Stimulated activated CD8-positive, alpha-beta memory T cell treated with anti-CD3 and anti-CD28 coated beads, Interleukin-4, amount 100 ng/mL, for 1 hour (primary cell): ENCODE measurements around the gene FRMD4B.

Experiments
- DNase-seq, 2 donors: peaks; one replicate each; pipeline ENCODE4 v3.0.0-alpha.2; 2020; ENCODE audit warnings: low read depth in 2 of 2, low spot score in 1 of 2

FRMD4B gene

GRCh38 chr3:69178838-69179739 is 206.8 kb downstream of the FRMD4B start:
- no peak for DNase-seq

DNA sequence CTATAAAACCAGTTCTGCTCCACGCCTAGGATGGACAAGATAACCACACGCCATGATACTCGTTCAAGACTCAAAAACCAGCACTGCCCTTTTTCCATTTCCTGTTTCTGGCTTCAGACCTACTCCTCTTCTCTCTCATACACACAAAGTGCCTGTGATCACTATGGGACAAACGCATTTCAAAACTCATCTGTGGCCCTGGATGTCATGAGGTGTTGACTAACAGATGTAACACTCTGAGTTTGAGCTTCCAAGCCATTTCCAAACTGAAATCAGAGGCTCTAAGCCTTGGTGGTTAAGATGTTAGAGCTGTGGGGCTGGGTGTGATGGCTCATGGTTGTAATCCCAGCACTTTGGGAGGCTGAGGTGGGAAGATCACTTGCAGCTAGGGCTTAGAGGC is 207.8 kb downstream of the FRMD4B start:
- DNase-seq, result no peak

DNA sequence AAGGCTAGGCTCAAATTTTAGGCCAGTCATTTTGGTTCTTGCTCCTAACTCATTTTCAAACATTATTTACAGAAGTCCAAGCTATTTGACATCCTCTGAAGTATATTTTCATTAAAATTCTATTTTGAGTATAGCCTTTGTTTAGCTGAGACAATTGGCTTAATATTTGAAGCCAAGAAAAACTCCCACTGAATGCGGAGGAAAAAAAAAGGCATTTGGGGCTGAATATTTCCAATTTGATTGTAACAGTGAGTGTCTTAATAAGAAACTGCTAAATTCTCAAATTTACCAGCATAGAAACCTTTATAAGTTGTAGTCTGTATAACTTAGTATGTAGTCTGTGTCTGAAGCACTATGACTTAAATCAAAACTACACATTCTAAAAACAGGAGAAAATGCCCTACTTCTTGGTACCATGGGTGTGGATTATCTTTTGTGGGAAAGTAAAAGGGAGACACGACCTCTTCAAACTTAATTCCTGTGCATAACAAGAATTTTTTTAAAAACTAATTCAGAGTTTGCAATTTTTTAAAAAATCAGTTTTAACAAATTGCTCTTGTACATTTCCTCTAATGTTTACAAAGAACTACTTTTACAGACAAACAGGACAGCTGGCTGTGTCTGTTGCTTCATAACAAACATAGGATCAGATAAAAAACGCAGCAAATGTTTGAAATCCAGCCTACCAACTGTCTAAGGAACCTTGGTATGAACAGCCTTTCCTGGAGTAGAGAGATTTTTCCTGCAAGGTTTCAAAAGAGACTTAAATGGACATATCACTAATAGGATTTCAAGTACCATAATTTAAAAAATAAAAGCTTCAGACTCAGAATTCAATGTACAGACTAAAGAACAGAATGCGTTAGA is 210.8 kb downstream of the FRMD4B start:
- DNase-seq, result no peak

DNA sequence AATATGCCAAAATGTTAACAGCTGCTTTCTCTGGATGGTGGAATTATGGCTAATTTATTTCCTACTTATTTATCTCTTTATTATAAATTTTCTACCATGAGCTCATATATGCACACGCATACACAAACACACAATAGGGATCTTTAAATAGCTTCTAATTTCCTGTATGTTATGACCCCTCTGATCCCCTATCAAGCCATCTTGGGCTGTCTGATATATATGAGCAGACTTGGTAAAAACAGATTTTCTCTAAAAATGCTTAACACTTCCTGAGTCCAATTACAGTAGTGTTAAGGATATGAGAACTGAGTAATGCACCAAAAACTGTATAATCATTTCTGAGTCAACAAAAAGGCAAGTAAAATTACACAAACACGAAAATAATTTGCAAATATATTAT is 211.4 kb downstream of the FRMD4B start:
- DNase-seq, result no peak

- DNase-seq, result no peak
Observed at GRCh38 chr3:69172058-69172457, 213.8 kb downstream of the FRMD4B start.

GRCh38 chr3:69166446-69166845 is 219.4 kb downstream of the FRMD4B start:
- DNase-seq, result no peak

DNA sequence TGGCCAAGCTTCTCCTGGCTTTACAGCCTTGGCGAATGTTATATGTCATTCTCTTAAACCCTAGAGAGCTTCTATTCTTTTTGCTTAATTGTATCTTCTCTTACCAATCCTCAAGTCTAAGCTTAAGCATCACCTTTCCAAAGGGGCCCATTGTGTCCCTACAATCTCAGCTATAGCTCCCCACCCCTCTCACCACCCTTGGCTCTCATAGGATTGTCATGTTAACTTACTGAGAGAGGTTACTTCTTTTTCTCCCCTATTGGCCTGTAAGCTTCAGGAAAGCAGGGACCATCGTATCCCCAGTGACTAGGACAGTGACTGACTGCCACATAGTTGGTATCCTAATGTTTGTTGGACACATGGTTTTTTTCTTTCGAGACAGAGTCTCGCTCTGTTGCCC is 220.1 kb downstream of the FRMD4B start:
- DNase-seq, result no peak

DNA sequence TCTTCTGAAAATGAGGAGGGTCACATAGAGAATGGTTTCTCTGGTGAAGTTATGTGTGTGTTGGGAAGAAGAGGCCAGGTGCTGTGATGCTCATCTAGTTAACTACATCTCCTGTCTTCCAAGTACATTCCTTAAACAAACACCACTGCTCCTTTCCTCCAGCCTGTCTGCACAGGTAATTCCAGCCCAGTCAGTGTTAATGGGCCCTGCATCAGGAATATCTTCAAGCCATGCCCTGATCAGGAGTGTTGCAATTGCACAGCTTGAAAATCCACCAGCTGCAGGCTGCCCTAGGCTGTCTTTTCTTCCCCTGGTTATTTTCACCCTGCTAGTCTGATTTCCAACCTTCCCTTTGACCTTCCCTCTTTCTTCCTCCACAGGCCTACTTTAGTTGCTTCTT is 221.6 kb downstream of the FRMD4B start:
- no peak for DNase-seq

DNA sequence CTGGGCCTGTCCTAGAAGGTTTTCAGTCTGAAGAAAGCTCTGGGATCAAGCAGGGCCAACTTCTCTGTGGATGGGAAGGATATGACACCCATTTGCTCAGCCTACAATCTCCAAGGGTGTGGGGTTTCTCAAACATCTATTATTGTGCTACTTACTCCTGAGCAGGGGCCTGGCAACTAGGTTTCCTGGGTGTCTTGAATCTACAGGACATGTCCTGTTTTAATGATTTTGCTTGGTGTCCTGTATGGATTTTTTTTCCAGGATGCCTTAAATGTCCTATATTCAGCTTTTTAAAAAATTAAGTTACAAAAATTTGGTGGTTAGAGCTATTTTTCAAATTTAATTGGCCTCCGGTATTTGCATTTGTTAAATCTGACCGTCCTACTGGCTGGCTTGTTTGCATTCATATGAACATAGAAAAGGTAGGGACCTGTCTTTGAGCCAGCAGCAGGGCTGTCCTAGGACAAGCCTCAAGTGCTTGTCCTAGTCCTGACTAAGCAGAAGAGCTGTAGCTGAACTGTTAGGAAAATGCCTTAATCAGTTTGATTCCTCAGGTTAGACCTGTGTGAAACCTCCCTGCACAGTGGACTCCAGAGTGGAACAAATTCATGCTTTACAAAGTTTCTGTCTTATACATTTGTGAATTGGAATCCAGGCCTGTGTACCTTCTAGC is 223.4 kb downstream of the FRMD4B start:
- DNase-seq, result no peak

DNA sequence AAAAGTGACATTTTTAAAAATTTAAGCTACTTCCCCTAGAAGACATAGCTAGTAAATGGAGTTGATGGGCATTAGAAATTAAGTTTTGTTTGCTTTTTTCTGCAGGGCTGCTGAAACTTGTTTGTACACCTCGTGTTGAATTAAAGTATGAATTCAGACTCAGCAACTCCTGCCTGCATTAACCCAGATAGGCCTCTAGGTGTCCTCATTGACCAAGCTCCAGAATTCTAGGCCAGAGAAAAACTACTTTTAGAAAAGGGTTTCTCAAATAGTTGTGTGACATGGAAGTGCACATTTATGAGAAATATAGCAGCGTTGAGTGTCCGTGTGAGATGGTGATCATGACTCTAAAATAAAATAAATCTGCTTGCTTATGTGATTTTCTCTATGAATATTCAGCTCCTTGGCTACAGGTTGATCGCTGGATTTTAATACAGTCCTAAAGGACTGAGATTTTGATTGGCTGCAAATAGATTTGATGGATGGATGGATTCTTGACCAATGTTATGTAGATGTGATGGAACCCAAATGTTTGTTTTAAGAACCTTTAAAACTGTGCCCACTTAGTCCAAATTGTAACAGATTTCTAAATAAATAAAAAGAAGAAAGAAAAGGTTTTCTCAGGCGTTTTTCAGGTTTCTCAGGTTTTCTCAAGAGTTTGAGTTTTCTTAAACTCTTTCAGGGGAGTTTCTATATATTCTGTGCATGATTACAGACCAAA is 224.1 kb downstream of the FRMD4B start:
- DNase-seq, result peak in 1 of 2 donors; percentile 7

DNA sequence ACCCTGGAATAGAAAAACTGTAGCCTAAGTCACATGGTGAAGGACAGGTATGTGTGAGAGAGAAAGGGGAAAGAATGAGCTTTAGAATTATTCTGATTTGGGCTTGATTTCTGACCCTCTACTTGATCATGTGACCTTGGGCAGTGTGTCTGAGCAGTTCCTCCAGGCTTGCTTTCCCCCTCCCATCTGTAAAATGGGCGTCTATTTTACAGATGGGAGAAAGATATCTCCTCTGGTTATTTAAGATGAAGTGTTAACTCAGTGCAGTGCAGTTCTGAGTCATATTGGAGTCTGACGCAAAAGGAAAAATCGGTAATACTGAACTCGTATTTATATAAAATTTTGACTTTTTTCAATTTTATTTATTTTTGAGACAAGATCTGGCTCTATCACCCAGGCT is 225.4 kb downstream of the FRMD4B start:
- DNase-seq, result no peak

DNA sequence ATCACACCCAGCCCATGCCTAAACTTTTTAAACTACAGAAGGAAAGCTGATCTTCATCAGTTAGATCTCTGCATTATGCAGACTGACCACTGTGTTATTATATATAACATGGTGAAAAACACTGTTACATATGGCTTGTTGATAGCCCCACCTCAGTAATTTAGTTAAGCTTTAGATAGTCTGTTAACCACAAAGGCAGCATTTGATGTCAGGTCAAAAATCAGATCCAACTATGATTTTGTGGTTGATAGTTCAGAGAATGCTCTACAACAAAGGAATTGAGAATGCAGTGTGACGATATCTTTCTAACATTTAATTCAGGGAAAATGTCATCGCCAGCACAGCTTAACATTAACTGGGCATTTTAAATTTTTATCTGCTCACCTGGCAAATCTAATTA is 225.8 kb downstream of the FRMD4B start:
- no peak for DNase-seq

GRCh38 chr3:69149586-69149985 is 236.3 kb downstream of the FRMD4B start:
- DNase-seq, result no peak

- no peak for DNase-seq
Observed at GRCh38 chr3:69145688-69146087, 240.2 kb downstream of the FRMD4B start.

DNA sequence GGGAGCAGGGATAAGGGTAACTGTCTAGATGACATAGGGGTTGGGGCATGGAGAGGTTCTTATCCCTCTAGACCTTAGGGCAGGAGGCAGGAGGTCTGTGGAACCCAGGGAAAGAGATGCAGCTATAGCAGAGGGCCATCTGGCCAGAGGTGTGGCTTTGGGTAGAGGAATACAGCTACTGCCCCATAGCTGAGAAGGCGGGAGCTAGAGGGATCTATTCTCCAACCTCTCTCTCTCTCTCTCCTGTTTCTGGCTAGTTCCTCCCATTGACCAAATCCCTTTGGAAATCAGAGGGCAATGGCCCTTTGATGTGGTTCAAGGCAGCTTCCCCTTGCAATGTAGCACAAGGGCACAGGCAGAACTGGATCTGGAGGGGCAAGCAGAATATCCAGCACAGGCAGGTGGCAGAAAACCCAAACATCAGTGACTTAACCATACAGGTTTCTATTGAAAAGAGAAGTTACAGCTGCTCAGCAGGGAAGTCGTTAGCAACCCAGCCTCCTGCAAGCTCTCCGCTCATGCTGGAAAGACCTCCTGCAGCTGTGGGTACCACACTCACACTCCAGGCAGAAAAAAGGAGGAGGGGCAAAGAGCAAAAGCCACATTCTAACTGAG is 241.2 kb downstream of the FRMD4B start:
- no peak for DNase-seq

GRCh38 chr3:69143612-69144011 is 242.3 kb downstream of the FRMD4B start:
- DNase-seq, result no peak

GRCh38 chr3:69142797-69143454 is 243.0 kb downstream of the FRMD4B start:
- DNase-seq, result no peak

DNA sequence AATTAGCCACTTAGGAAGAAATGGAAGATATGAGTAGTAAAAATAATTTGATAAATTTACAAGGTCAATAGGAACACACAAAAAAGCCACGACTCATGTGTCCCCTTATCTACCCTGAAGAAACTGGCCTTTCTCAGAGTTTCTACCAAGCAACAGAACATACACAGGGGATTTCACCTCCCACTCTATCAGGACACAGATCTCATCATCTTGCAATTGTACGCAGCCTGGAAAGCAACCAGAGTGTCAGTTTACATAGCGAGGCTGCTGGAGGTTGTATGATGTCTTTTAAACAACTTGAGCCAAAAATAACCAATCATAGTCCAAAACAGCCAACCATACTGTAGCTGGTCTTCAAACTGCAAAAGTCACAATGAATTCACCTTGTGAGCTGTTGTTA is 243.8 kb downstream of the FRMD4B start:
- no peak for DNase-seq

DNA sequence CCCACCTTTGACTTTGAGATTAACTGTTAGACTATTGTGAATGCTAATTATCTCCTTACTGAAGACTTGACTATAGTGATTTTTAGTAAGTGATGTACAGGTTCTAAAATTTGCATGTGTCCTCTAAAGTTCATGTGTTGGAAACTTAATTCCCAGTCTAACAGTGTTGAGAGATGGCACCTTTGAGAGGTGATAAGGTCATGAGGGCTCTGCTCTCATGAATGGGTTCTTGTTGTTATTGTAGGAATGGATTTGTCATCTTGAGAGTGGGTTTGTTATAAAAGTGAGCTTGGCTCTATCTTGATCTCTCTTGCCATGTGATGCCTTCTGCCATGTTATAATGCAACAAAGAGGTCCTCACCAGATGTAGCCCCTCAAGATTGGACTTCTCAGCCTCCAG is 244.6 kb downstream of the FRMD4B start:
- no peak for DNase-seq

GRCh38 chr3:69137412-69137811 is 248.5 kb downstream of the FRMD4B start:
- no peak for DNase-seq
